ENCODE results near the gene RIMS4. TPM values are rescaled to one million over a fixed set of nuclear protein-coding genes. Genes with fewer than 3 reads are reported as not detected.
"Not testable (repeated sequence)": the region's sequence is repeated elsewhere in the genome, so short reads cannot be mapped to it uniquely, and the experiment has no call there.

RIMS4 gene
- total RNA-seq, 1 donor, result 0.36 TPM

DNA sequence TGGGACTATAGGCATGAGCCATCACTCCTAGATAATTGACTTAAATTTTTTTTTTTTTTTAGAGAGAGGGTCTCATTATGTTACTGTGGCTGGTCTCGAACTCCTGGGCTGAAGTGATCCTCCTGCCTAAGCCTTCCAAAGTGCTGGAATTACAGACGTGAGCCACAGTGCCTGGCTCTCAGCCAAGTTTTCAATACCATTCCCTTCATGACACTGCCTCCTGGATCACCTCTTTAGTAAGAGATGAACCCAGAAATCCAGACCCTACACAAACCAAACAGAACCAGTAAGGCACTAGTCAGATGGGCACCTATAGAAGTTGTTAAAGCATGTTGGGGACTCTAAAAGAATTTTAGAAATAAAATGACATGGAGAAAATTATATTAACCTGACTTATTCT lies 18.3 kb upstream of the RIMS4 start:
- peaks cover 21% of the 10 kb centered on the region for H3K27me3 ChIP-seq (ENCODE audit: insufficient read depth, low read length)

DNA sequence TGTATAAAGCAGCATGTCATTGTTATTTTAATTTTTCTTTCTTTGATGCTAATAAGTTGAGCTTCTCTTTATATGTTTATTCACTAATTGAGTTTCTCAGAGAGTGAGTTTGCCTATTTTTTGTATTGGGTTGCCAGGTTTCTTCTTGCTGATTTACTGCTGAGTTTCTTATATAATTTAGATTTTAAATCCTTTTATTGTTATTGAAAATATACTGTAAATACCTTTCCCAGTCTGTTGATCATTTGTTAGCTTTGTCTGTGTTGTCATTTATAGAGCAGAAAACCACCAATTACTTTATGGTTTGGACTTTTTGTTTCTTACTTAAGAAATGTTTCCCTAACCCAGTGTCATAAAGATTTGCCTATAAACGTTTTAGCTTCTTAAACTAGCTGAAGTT lies 17.1 kb upstream of the RIMS4 start:
- H3K4me3 ChIP-seq (ENCODE audit: insufficient read depth, low read length), result no peak overlapping the region
- no peaks in the 10 kb centered on the region for H3K36me3 ChIP-seq (ENCODE audit: insufficient read depth, low read length)
- no peak overlapping the region for H3K4me2 ChIP-seq (ENCODE audit: insufficient read depth, low read length)
- no peaks in the 10 kb centered on the region for H3K4me1 ChIP-seq (ENCODE audit: insufficient read depth, low read length)
- H3K79me2 ChIP-seq (ENCODE audit: insufficient read depth, low read length), result no peaks in the 10 kb centered on the region
- no peak for DNase-seq (ENCODE audit: insufficient read length, low spot score, missing footprints)
- no peak for TF ChIP-seq CTCF (IDR thresholded peaks at IDR 0.05; ENCODE audit: extremely low read depth, low read depth, low read length)
- H2AFZ ChIP-seq (ENCODE audit: low read length), result no peak overlapping the region
- peaks cover 16% of the 10 kb centered on the region for H3K27me3 ChIP-seq (ENCODE audit: insufficient read depth, low read length)
- H3K27ac ChIP-seq (ENCODE audit: low read depth, low read length), result no peak overlapping the region
- no peaks in the 10 kb centered on the region for H3K9me3 ChIP-seq (ENCODE audit: low read depth, low read length)
- H4K20me1 ChIP-seq (ENCODE audit: insufficient read depth, low read length), result no peaks in the 10 kb centered on the region

More for the DNA sequence above, 18.3 kb upstream of the RIMS4 start:
- no peak for TF ChIP-seq CTCF (IDR thresholded peaks at IDR 0.05; ENCODE audit: extremely low read depth, low read depth, low read length)
- H3K36me3 ChIP-seq (ENCODE audit: insufficient read depth, low read length), result no peaks in the 10 kb centered on the region
- no peaks in the 10 kb centered on the region for H3K4me1 ChIP-seq (ENCODE audit: insufficient read depth, low read length)
- H3K27ac ChIP-seq (ENCODE audit: low read depth, low read length), result no peak overlapping the region
- no peaks in the 10 kb centered on the region for H3K9me3 ChIP-seq (ENCODE audit: low read depth, low read length)
- no peak overlapping the region for H3K4me2 ChIP-seq (ENCODE audit: insufficient read depth, low read length)
- no peak overlapping the region for H3K4me3 ChIP-seq (ENCODE audit: insufficient read depth, low read length)
- H2AFZ ChIP-seq (ENCODE audit: low read length), result no peak overlapping the region
- H4K20me1 ChIP-seq (ENCODE audit: insufficient read depth, low read length), result no peaks in the 10 kb centered on the region
- no peaks in the 10 kb centered on the region for H3K79me2 ChIP-seq (ENCODE audit: insufficient read depth, low read length)
- DNase-seq (ENCODE audit: insufficient read length, low spot score, missing footprints), result no peak

- H4K20me1 ChIP-seq (ENCODE audit: insufficient read depth, low read length); H3K4me1 ChIP-seq (ENCODE audit: insufficient read depth, low read length); H3K9me3 ChIP-seq (ENCODE audit: low read depth, low read length); H3K4me2 ChIP-seq (ENCODE audit: insufficient read depth, low read length); DNase-seq (ENCODE audit: insufficient read length, low spot score, missing footprints); H2AFZ ChIP-seq (ENCODE audit: low read length); H3K4me3 ChIP-seq (ENCODE audit: insufficient read depth, low read length); H3K36me3 ChIP-seq (ENCODE audit: insufficient read depth, low read length); H3K79me2 ChIP-seq (ENCODE audit: insufficient read depth, low read length); H3K27ac ChIP-seq (ENCODE audit: low read depth, low read length): not testable (repeated sequence)
- H3K27me3 ChIP-seq (ENCODE audit: insufficient read depth, low read length), result peaks cover 25% of the 10 kb centered on the region
Observed at GRCh38 chr20:44821576-44821975, 11.2 kb upstream of the RIMS4 start.

- Histone ChIP-seq H2AFZ (ENCODE audit: low read length) (no peak overlapping the region), H3K4me1 (ENCODE audit: insufficient read depth, low read length) (no peaks in the 10 kb centered on the region), H3K79me2 (ENCODE audit: insufficient read depth, low read length) (no peaks in the 10 kb centered on the region), H3K36me3 (ENCODE audit: insufficient read depth, low read length) (no peaks in the 10 kb centered on the region), H3K27ac (ENCODE audit: low read depth, low read length) (no peak overlapping the region), H4K20me1 (ENCODE audit: insufficient read depth, low read length) (no peaks in the 10 kb centered on the region), H3K9me3 (ENCODE audit: low read depth, low read length) (no peaks in the 10 kb centered on the region), H3K4me2 (ENCODE audit: insufficient read depth, low read length) (no peak overlapping the region), H3K4me3 (ENCODE audit: insufficient read depth, low read length) (no peak overlapping the region), H3K27me3 (ENCODE audit: insufficient read depth, low read length) (peaks cover 35% of the 10 kb centered on the region)
- TF ChIP-seq CTCF (IDR thresholded peaks at IDR 0.05; ENCODE audit: extremely low read depth, low read depth, low read length), result no peak
- no peak for DNase-seq (ENCODE audit: insufficient read length, low spot score, missing footprints)
Observed at GRCh38 chr20:44819936-44820335, 9.6 kb upstream of the RIMS4 start.

Data from osteoblast (primary cell).